ENCODE data around the gene HNRNPA2B1. TPM values are rescaled to one million over a fixed set of nuclear protein-coding genes. Genes with fewer than 3 reads are reported as not detected.

The HNRNPA2B1 gene
- total RNA-seq, 1 experiment from 2014 or later: 1,101 TPM

DNA sequence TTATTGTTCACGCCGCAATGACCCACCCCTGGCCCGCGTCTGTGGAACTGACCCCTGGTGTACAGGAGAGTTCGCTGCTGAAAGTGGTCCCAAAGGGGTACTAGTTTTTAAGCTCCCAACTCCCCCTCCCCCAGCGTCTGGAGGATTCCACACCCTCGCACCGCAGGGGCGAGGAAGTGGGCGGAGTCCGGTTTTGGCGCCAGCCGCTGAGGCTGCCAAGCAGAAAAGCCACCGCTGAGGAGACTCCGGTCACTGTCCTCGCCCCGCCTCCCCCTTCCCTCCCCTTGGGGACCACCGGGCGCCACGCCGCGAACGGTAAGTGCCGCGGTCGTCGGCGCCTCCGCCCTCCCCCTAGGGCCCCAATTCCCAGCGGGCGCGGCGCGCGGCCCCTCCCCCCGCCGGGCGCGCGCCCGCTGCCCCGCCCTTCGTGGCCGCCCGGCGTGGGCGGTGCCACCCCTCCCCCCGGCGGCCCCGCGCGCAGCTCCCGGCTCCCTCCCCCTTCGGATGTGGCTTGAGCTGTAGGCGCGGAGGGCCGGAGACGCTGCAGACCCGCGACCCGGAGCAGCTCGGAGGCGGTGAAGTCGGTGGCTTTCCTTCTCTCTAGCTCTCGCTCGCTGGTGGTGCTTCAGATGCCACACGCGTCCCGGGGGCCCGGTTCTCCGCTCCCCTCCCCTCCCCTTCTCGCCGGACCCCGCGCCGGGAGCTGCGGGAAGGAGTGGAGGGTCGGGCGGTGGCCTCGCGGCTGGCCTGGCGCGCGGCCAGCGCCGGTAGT is 887 bp upstream of the HNRNPA2B1 start, which contains the start of gene CBX3 (continued):
- TF ChIP-seq ELF4 (CRISPR knock-in tag; IDR thresholded peaks at IDR 0.05; ENCODE audit: low read depth): no peak
- TF ChIP-seq GRHL2 (CRISPR knock-in tag; IDR thresholded peaks at IDR 0.05; ENCODE audit: insufficient replicate concordance, severe bottlenecking): no peak
- no peak for TF ChIP-seq ATF2 (CRISPR knock-in tag; IDR thresholded peaks at IDR 0.05; ENCODE audit: borderline replicate concordance, low read depth)
- no peak for TF ChIP-seq SOX15 (CRISPR knock-in tag; IDR thresholded peaks at IDR 0.05)
- no peak for TF ChIP-seq ZNF281 (CRISPR knock-in tag; IDR thresholded peaks at IDR 0.05)
- TF ChIP-seq, protein P1, sequence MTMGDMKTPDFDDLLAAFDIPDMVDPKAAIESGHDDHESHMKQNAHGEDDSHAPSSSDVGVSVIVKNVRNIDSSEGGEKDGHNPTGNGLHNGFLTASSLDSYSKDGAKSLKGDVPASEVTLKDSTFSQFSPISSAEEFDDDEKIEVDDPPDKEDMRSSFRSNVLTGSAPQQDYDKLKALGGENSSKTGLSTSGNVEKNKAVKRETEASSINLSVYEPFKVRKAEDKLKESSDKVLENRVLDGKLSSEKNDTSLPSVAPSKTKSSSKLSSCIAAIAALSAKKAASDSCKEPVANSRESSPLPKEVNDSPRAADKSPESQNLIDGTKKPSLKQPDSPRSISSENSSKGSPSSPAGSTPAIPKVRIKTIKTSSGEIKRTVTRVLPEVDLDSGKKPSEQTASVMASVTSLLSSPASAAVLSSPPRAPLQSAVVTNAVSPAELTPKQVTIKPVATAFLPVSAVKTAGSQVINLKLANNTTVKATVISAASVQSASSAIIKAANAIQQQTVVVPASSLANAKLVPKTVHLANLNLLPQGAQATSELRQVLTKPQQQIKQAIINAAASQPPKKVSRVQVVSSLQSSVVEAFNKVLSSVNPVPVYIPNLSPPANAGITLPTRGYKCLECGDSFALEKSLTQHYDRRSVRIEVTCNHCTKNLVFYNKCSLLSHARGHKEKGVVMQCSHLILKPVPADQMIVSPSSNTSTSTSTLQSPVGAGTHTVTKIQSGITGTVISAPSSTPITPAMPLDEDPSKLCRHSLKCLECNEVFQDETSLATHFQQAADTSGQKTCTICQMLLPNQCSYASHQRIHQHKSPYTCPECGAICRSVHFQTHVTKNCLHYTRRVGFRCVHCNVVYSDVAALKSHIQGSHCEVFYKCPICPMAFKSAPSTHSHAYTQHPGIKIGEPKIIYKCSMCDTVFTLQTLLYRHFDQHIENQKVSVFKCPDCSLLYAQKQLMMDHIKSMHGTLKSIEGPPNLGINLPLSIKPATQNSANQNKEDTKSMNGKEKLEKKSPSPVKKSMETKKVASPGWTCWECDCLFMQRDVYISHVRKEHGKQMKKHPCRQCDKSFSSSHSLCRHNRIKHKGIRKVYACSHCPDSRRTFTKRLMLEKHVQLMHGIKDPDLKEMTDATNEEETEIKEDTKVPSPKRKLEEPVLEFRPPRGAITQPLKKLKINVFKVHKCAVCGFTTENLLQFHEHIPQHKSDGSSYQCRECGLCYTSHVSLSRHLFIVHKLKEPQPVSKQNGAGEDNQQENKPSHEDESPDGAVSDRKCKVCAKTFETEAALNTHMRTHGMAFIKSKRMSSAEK (CRISPR knock-in tag; IDR thresholded peaks at IDR 0.05; ENCODE audit: borderline replicate concordance): no peak
- TF ChIP-seq OVOL2 (CRISPR knock-in tag; IDR thresholded peaks at IDR 0.05; ENCODE audit: borderline replicate concordance): no peak
- no peak for TF ChIP-seq ZNF138 (CRISPR knock-in tag; conservative IDR thresholded peaks at IDR 0.05)
- TF ChIP-seq IRF2 (CRISPR knock-in tag; IDR thresholded peaks at IDR 0.05; ENCODE audit: borderline replicate concordance, low read depth): no peak
- TF ChIP-seq ZNF219 (CRISPR knock-in tag; IDR thresholded peaks at IDR 0.05; ENCODE audit: borderline replicate concordance): no peak
- TF ChIP-seq, protein P2, sequence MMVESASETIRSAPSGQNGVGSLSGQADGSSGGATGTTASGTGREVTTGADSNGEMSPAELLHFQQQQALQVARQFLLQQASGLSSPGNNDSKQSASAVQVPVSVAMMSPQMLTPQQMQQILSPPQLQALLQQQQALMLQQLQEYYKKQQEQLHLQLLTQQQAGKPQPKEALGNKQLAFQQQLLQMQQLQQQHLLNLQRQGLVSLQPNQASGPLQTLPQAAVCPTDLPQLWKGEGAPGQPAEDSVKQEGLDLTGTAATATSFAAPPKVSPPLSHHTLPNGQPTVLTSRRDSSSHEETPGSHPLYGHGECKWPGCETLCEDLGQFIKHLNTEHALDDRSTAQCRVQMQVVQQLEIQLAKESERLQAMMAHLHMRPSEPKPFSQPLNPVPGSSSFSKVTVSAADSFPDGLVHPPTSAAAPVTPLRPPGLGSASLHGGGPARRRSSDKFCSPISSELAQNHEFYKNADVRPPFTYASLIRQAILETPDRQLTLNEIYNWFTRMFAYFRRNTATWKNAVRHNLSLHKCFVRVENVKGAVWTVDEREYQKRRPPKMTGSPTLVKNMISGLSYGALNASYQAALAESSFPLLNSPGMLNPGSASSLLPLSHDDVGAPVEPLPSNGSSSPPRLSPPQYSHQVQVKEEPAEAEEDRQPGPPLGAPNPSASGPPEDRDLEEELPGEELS (CRISPR knock-in tag; IDR thresholded peaks at IDR 0.05): peak; percentile 90
- TF ChIP-seq E2F1 (CRISPR knock-in tag; IDR thresholded peaks at IDR 0.05): no peak
- no peak; the same call in 1 of the 2 replicates for TF ChIP-seq MAX (CRISPR knock-in tag; IDR thresholded peaks at IDR 0.05)
- TF ChIP-seq NFATC4 (CRISPR knock-in tag; IDR thresholded peaks at IDR 0.05): no peak
- no peak for TF ChIP-seq NR1H2 (CRISPR knock-in tag; IDR thresholded peaks at IDR 0.05)
- TF ChIP-seq, protein P3, sequence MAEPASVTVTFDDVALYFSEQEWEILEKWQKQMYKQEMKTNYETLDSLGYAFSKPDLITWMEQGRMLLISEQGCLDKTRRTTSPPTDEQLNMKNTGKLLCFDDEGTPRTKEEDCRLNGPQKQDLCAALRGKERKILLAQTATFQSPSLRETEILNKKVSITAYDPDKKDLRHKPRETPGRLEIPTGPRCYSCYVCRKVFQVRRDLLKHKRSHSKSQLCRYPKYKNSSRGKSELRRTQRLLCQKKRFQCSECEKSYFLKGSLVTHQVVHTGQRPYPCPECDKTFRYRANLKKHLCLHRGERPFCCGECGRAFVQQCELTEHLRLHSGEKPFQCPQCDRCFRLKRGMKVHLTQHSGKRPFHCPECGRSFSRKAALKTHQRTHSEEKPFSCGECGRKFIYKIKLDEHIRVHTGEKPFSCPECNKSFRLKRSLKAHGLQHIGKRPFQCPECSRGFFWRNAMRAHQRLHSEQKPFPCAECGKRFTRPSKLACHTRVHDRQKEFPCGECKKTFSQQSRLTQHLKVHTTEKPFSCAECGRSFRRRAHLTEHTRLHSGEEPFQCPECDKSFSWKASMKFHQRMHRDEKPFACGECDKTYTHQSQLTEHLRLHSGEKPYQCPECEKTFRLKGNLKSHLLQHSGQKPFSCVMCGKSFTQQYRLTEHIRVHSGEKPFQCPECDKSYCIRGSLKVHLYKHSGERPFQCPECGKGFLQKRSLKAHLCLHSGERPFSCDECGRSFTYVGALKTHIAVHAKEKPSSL (CRISPR knock-in tag; conservative IDR thresholded peaks at IDR 0.05): no peak
- peak; percentile 56; the same call in 1 of the 2 replicates for TF ChIP-seq FOXK1 (CRISPR knock-in tag; IDR thresholded peaks at IDR 0.05)
- no peak for TF ChIP-seq ESRRA (CRISPR knock-in tag; IDR thresholded peaks at IDR 0.05; ENCODE audit: borderline replicate concordance)
- no peak for TF ChIP-seq GTF2I (CRISPR knock-in tag; conservative IDR thresholded peaks at IDR 0.05)
- no peak for TF ChIP-seq JAZF1 (CRISPR knock-in tag; IDR thresholded peaks at IDR 0.05)
